IMR-90 (cell line): Measurements from ENCODE around the gene CCDC102A. TPM values are rescaled to one million over a fixed set of nuclear protein-coding genes. Genes with fewer than 3 reads are reported as not detected.

Experiments
- ATAC-seq: fragments of 200-7000 bp; cut with Tn5 transposase; 2 replicates; pipeline ENCODE4 v1.9.1; 2020; ENCODE audit warnings: low read depth, mild to moderate bottlenecking, moderate library complexity
- BruUV-seq: library from RNA; stranded (reverse); fragments of 400-500 nt; replicated peaks from 2 replicates; lab custom pipeline; 2021; lab: Mats Ljungman, UMichigan
- CTCF ChIA-PET: fragments of 300-600 bp; formaldehyde crosslinking; extraction: SDS; loops from one replicate; lab custom pipeline; 2021; ENCODE audit warnings: antibody characterized with exemption; lab: Yijun Ruan, JAX
- POLR2A ChIA-PET: fragments of 300-600 bp; sonication (Branson Sonifier 250); formaldehyde crosslinking; loops from one replicate; lab custom pipeline; 2022; ENCODE audit warnings: antibody characterized with exemption; ENCODE audit not compliant: unreplicated experiment; lab: Charles Lee
- DNase-seq: peaks from one replicate; pipeline ENCODE4 v3.0.0; 2013
- H2AFZ ChIP-seq: replicated peaks from 2 replicates; pipeline ENCODE3; 2013; ENCODE audit warnings: low read length, mild to moderate bottlenecking; ENCODE audit not compliant: poor library complexity
- H2AK5ac ChIP-seq: 2 replicates; pipeline ENCODE4 v1.6.1; 2013; ENCODE audit warnings: low read depth, low read length, inconsistent platforms
- H2AK9ac ChIP-seq: replicated peaks from 2 replicates; pipeline ENCODE3; 2013; ENCODE audit warnings: mild to moderate bottlenecking, low read depth, low read length, moderate library complexity; ENCODE audit not compliant: poor library complexity
- H2BK120ac ChIP-seq: 2 replicates; pipeline ENCODE4 v1.6.1; 2013; ENCODE audit warnings: low read depth, low read length, inconsistent platforms
- H2BK15ac ChIP-seq: 3 replicates; pipeline ENCODE4 v1.6.1; 2013; ENCODE audit warnings: low read depth, low read length, inconsistent platforms
- H2BK20ac ChIP-seq: 2 replicates; pipeline ENCODE4 v1.6.1; 2013; ENCODE audit warnings: low read depth, mild to moderate bottlenecking, inconsistent platforms, low read length, moderate library complexity
- H2BK5ac ChIP-seq: 2 replicates; pipeline ENCODE4 v1.6.1; 2013; ENCODE audit warnings: mild to moderate bottlenecking, low read depth, low read length, inconsistent platforms; ENCODE audit not compliant: poor library complexity, severe bottlenecking
- H3K14ac ChIP-seq: replicated peaks from 2 replicates; pipeline ENCODE4 v1.6.1; 2013; ENCODE audit warnings: low read depth, low read length, inconsistent platforms
- H3K18ac ChIP-seq: 2 replicates; pipeline ENCODE4 v1.6.1; 2013; ENCODE audit warnings: low read depth, low read length, control low read depth
- H3K23ac ChIP-seq: 2 replicates; pipeline ENCODE4 v1.6.1; 2013; ENCODE audit warnings: low read depth, low read length, inconsistent platforms
- H3K27ac ChIP-seq: 2 replicates; pipeline ENCODE4 v1.5.1; 2013; ENCODE audit warnings: mild to moderate bottlenecking, control low read depth, low read length; ENCODE audit not compliant: insufficient read depth
- H3K27me3 ChIP-seq: 2 replicates; pipeline ENCODE4 v1.6.1; 2013; ENCODE audit warnings: low read length; ENCODE audit not compliant: control insufficient read depth, insufficient read depth
- H3K36me3 ChIP-seq: 2 replicates; pipeline ENCODE4 v1.6.1; 2013; ENCODE audit warnings: low read length, mixed read lengths; ENCODE audit not compliant: control insufficient read depth, insufficient read depth
- H3K4ac ChIP-seq: 2 replicates; pipeline ENCODE4 v1.6.1; 2013; ENCODE audit warnings: low read depth, low read length, inconsistent platforms
- H3K4me1 ChIP-seq: 2 replicates; pipeline ENCODE4 v1.6.1; 2013; ENCODE audit warnings: low read length, mixed read lengths; ENCODE audit not compliant: control insufficient read depth, insufficient read depth
- H3K4me2 ChIP-seq: 2 replicates; pipeline ENCODE4 v1.6.1; 2013; ENCODE audit warnings: low read depth, mild to moderate bottlenecking, control low read depth, low read length, moderate library complexity
- H3K4me3 ChIP-seq: 2 replicates; pipeline ENCODE4 v1.5.1; 2013; ENCODE audit warnings: low read depth, mild to moderate bottlenecking, control low read depth, low read length, moderate library complexity; ENCODE audit not compliant: insufficient read depth
- H3K56ac ChIP-seq: 2 replicates; pipeline ENCODE4 v1.6.1; 2013; ENCODE audit warnings: low read length, inconsistent platforms; ENCODE audit not compliant: insufficient read depth; ENCODE audit errors: extremely low read depth
- H3K79me1 ChIP-seq, 2 experiments: 2 replicates each; pipeline ENCODE4 v1.6.1; 2013; ENCODE audit warnings: low read length in 2 of 2, inconsistent platforms in 1 of 2, low read depth in 1 of 2
- H3K9ac ChIP-seq: 2 replicates; pipeline ENCODE4 v1.6.1; 2013; ENCODE audit warnings: low read depth, low read length, control low read depth
- H3K9me1 ChIP-seq: 2 replicates; pipeline ENCODE4 v1.6.1; 2013; ENCODE audit warnings: low read length, inconsistent platforms; ENCODE audit not compliant: insufficient read depth
- H3K9me3 ChIP-seq: 2 replicates; pipeline ENCODE4 v1.6.1; 2013; ENCODE audit warnings: low read length; ENCODE audit not compliant: control insufficient read depth, insufficient read depth
- H4K20me1 ChIP-seq: 2 replicates; pipeline ENCODE4 v1.6.1; 2013; ENCODE audit warnings: low read length, inconsistent platforms; ENCODE audit not compliant: insufficient read depth
- H4K5ac ChIP-seq: 2 replicates; pipeline ENCODE4 v1.6.1; 2013; ENCODE audit warnings: mild to moderate bottlenecking, low read depth, low read length, control low read depth
- H4K8ac ChIP-seq, 2 experiments: 2 replicates each; pipeline ENCODE4 v1.6.1; 2013; ENCODE audit warnings: low read depth in 2 of 2, low read length in 2 of 2, control low read depth in 1 of 2, inconsistent platforms in 1 of 2
- H4K91ac ChIP-seq: 2 replicates; pipeline ENCODE4 v1.6.1; 2013; ENCODE audit warnings: low read depth, low read length, inconsistent platforms; ENCODE audit not compliant: insufficient read depth
- BHLHE40 ChIP-seq: fragments of 150-350 bp; IDR thresholded peaks from 2 replicates; pipeline ENCODE4 v1.6.1; 2016; ENCODE audit warnings: mild to moderate bottlenecking, low read depth, low read length
- CEBPB ChIP-seq: IDR thresholded peaks from 2 replicates; pipeline ENCODE4 v1.6.1; 2012; ENCODE audit warnings: low read depth, low read length, improper control_type of control experiment
- FOS ChIP-seq: fragments of 150-350 bp; IDR thresholded peaks from 2 replicates; pipeline ENCODE4 v1.6.1; 2016; ENCODE audit warnings: low read depth, low read length
- MAZ ChIP-seq: IDR thresholded peaks from 2 replicates; pipeline ENCODE4 v1.6.1; 2012; ENCODE audit warnings: low read depth, mild to moderate bottlenecking, low read length, improper control_type of control experiment, moderate library complexity, borderline replicate concordance
- MXI1 ChIP-seq: IDR thresholded peaks from 2 replicates; pipeline ENCODE4 v1.6.1; 2012; ENCODE audit warnings: low read depth, mild to moderate bottlenecking, low read length, moderate library complexity, borderline replicate concordance
- POLR2A ChIP-seq: IDR thresholded peaks from 2 replicates; pipeline ENCODE4 v1.6.1; 2012; ENCODE audit warnings: mild to moderate bottlenecking, low read depth, low read length
- WGBS, 2 experiments: methylation state at CpG; one replicate each; pipeline versions ENCODE4 v1.1.5 to v1.1.7; 2013; ENCODE audit warnings: missing lambda C conversion rate in 2 of 2; ENCODE audit not compliant: insufficient read length in 1 of 2; ENCODE audit errors: extremely low coverage in 2 of 2; 5-methylcytosine and 5-hydroxymethylcytosine counted together
- dilution Hi-C: fragments of 300-500 bp; cut with HindIII; formaldehyde crosslinking; loops from one replicate; pipeline ENCODE4 v1.14.3; 2018; ENCODE audit warnings: low sequenced_read_pairs; ENCODE audit not compliant: unreplicated experiment
- in situ Hi-C: fragments of 300-500 bp; cut with MboI; formaldehyde crosslinking; loops from 3 replicates; pipeline ENCODE4 v1.14.3; 2019; ENCODE audit warnings: low sequenced_read_pairs, inconsistent platforms, mixed read lengths
- intact Hi-C: fragments of 100-400 bp; cut with micrococcal nuclease; formaldehyde crosslinking; loops from 2 replicates; pipeline ENCODE4 v1.10.0; 2022
- polyA plus RNA-seq, 3 experiments: library from polyadenylated mRNA; depleted of rRNA; stranded (reverse); fragments of >200 nt; gene quantifications; 2 replicates each; pipeline ENCODE4 v1.2.3, GENCODE V29; 2012; ENCODE audit warnings: low replicate concordance in 1 of 3
- total RNA-seq: library from RNA; depleted of rRNA; stranded (reverse); fragments of >200 nt; gene quantifications from 2 replicates; pipeline ENCODE4 v1.2.3, GENCODE V29; 2012

The CCDC102A gene
- total and polyA plus RNA-seq, 2 of the 4 experiments (the other 2 are of a cell fraction) = 5.4 to 8.5 TPM

DNA sequence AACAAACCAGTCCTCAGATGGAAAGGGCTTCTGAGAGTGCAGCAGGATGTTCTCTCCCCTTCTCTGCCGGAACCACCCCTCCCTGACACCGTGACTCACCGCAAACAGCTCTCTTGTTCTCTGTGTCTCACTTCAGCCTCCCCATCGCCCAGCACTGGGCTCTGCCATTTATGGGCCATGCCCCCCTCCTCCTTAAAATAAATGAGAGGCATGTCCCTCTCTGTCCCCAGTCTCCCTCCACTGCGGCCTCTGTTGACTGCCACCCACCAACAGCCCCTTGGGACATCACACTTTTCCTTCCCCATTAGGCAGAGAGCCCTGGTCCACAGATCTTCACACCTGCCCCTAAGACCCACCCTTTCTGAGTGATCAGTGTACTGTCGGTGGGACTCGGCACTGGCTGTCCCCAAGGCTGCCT lies 6.3 kb downstream of the CCDC102A start:
- TF ChIP-seq CEBPB (no peak), BHLHE40 (no peak), MXI1 (no peak), POLR2A (no peak), MAZ (peak; percentile 78; the same call in 1 of the 2 replicates), FOS (peak; percentile 29; the same call in 1 of the 2 replicates)

More for the DNA sequence above, 6.3 kb downstream of the CCDC102A start:
- Histone ChIP-seq H3K79me1 (peaks cover 0 to 20% of the 10 kb centered on the region in 2 experiments; a peak in 3 of 4 replicates), H2BK15ac (no peak overlapping the region), H2BK5ac (peak overlapping the region; percentile 15), H3K23ac (no peak overlapping the region), H3K9me3 (no peaks in the 10 kb centered on the region), H3K4me1 (peaks cover 21% of the 10 kb centered on the region), H3K4me2 (no peak overlapping the region), H3K9ac (no peak overlapping the region), H3K36me3 (peaks cover 8% of the 10 kb centered on the region), H4K20me1 (peaks cover 5% of the 10 kb centered on the region; the same call in 1 of the 2 replicates), H3K27ac (no peak overlapping the region), H2AK5ac (peak overlapping the region; percentile 31; the same call in 1 of the 2 replicates), H4K8ac (peak overlapping the region in 1 of 2 experiments; percentile 49; a peak in 1 of 4 replicates), H4K91ac (no peak overlapping the region), H4K5ac (no peak overlapping the region), H3K18ac (no peak overlapping the region), H3K56ac (no peak overlapping the region), H2AK9ac (peak overlapping the region; percentile 47), H2BK120ac (0 out of 2 replicates have a peak overlapping the region, but pooled peaks have one; percentile 32), H3K14ac (no peak overlapping the region), H2BK20ac (no peak overlapping the region), H3K4ac (peak overlapping the region; percentile 59; the same call in 1 of the 2 replicates), H3K27me3 (no peaks in the 10 kb centered on the region), H3K4me3 (no peak overlapping the region), H3K9me1 (peaks cover 5% of the 10 kb centered on the region; the same call in 1 of the 2 replicates), H2AFZ (peak overlapping the region; percentile 81)
- intact Hi-C loops = no loop called here
- in situ Hi-C loops = no loop called here
- peak; percentile 85 for ATAC-seq
- no CpG with 5 or more reads among the region's 7 CpGs for whole genome bisulfite sequencing, 2 experiments
- dilution Hi-C loops = no loop called here
- CTCF ChIA-PET = no interaction called here
- peak; percentile 76 for DNase-seq
- BruUV-seq = no TSS peak
- POLR2A ChIA-PET = no interaction called here
